ENCODE data around the gene APBB2. TPM values are rescaled to one million over a fixed set of nuclear protein-coding genes. Genes with fewer than 3 reads are reported as not detected.
A peak's percentile ranks its signal among the peaks of the same experiment; 100 is the strongest.

The APBB2 gene
- total RNA-seq = 1 to 10 TPM in 1 of 2 experiments, under 1 TPM in 1; 0.44 to 1.9 TPM
- not detected for polyA plus RNA-seq
- total RNA-seq = 0 to 3.4 (median 0.25) reads per million in 6 experiments

- POLR2A ChIA-PET = no interaction called here
- H3K9me3 Mint-ChIP-seq = peaks cover 0 to 3% (median 0%) of the 10 kb centered on the region in 9 donors
- peak in 5 of 10 donors; percentile 3 to 65 (median 8) for DNase-seq
- peaks cover 8 to 31% (median 27%) of the 10 kb centered on the region in 4 donors for H3K4me1 Mint-ChIP-seq
- peak within 1 kb of the TSS; percentile 62 to 84 (median 74) for H3K4me3 Mint-ChIP-seq
- H3K27me3 Mint-ChIP-seq = peaks cover 28 to 81% (median 54%) of the 10 kb centered on the region in 5 donors
- H3K36me3 Mint-ChIP-seq = peaks cover 0 to 4% (median 3%) of the 10 kb centered on the region in 3 donors
- peak; percentile 42 to 58 for ATAC-seq
- peak within 1 kb of the TSS in 1 of 10 donors; percentile 13 for H3K27ac Mint-ChIP-seq
Observed at GRCh38 chr4:41214136-41214824, at the start of gene APBB2. TSS of gene APBB2 (minus strand) at chr4:41214542. CDS start at chr4:41033254, 181,288 bp downstream.

GRCh38 chr4:41262198-41262597 is 47.9 kb upstream of the APBB2 start:
- Mint-ChIP-seq H3K9me3 (peaks cover 0 to 6% (median 0%) of the 10 kb centered on the region in 9 donors), H3K4me3 (no peak overlapping the region), H3K4me1 (peaks cover 0 to 10% (median 8%) of the 10 kb centered on the region in 4 donors), H3K36me3 (peaks cover 0 to 7% (median 0%) of the 10 kb centered on the region in 3 donors), H3K27me3 (peaks cover 21 to 53% (median 25%) of the 10 kb centered on the region in 5 donors), H3K27ac (no peak overlapping the region)
- DNase-seq (no peak), ATAC-seq (no peak)
- POLR2A ChIA-PET = no interaction called here

GRCh38 chr4:41260116-41260733 is 45.9 kb upstream of the APBB2 start:
- H3K36me3 Mint-ChIP-seq = peaks cover 0 to 14% (median 0%) of the 10 kb centered on the region in 3 donors
- POLR2A ChIA-PET = no interaction called here
- H3K27ac Mint-ChIP-seq = peak overlapping the region in 1 of 10 donors; percentile 18
- ATAC-seq (no peak), DNase-seq (no peak)
- peaks cover 29 to 61% (median 38%) of the 10 kb centered on the region in 5 donors for H3K27me3 Mint-ChIP-seq
- H3K4me1 Mint-ChIP-seq = peaks cover 3 to 14% (median 11%) of the 10 kb centered on the region in 4 donors
- H3K4me3 Mint-ChIP-seq = peak overlapping the region in 1 of 10 donors; percentile 3
- peaks cover 0 to 6% (median 0%) of the 10 kb centered on the region in 9 donors for H3K9me3 Mint-ChIP-seq

GRCh38 chr4:41258783-41259182 is 44.4 kb upstream of the APBB2 start:
- POLR2A ChIA-PET = no interaction called here
- DNase-seq (no peak), ATAC-seq (no peak)
- Mint-ChIP-seq H3K4me3 (peak overlapping the region in 3 of 10 donors; percentile 20 to 75 (median 42)), H3K4me1 (peaks cover 3 to 14% (median 11%) of the 10 kb centered on the region in 4 donors), H3K9me3 (peaks cover 0 to 6% (median 0%) of the 10 kb centered on the region in 9 donors), H3K27ac (no peak overlapping the region), H3K27me3 (peaks cover 31 to 68% (median 42%) of the 10 kb centered on the region in 5 donors), H3K36me3 (peaks cover 0 to 14% (median 0%) of the 10 kb centered on the region in 3 donors)

GRCh38 chr4:41257906-41258305 is 43.6 kb upstream of the APBB2 start:
- no peak for DNase-seq
- Mint-ChIP-seq H3K9me3 (peaks cover 0 to 6% (median 0%) of the 10 kb centered on the region in 9 donors), H3K36me3 (peaks cover 0 to 14% (median 0%) of the 10 kb centered on the region in 3 donors), H3K27ac (no peak overlapping the region), H3K4me3 (peak overlapping the region; percentile 51 to 80 (median 76)), H3K4me1 (peaks cover 3 to 14% (median 11%) of the 10 kb centered on the region in 4 donors), H3K27me3 (peaks cover 25 to 61% (median 47%) of the 10 kb centered on the region in 5 donors)
- no peak for ATAC-seq
- POLR2A ChIA-PET = no interaction called here

GRCh38 chr4:41257257-41257901 is 43.0 kb upstream of the APBB2 start:
- DNase-seq = peak in 2 of 10 donors; percentile 6 to 7
- peak overlapping the region; percentile 51 to 80 (median 76) for H3K4me3 Mint-ChIP-seq
- peaks cover 27 to 61% (median 47%) of the 10 kb centered on the region in 5 donors for H3K27me3 Mint-ChIP-seq
- peaks cover 0 to 6% (median 0%) of the 10 kb centered on the region in 9 donors for H3K9me3 Mint-ChIP-seq
- peaks cover 0 to 14% (median 0%) of the 10 kb centered on the region in 3 donors for H3K36me3 Mint-ChIP-seq
- POLR2A ChIA-PET = no interaction called here
- ATAC-seq = peak; percentile 30
- peaks cover 3 to 14% (median 11%) of the 10 kb centered on the region in 4 donors for H3K4me1 Mint-ChIP-seq
- H3K27ac Mint-ChIP-seq = no peak overlapping the region

- Mint-ChIP-seq H3K27ac (no peak within 1 kb of the TSS), H3K4me1 (peaks cover 3 to 14% (median 11%) of the 10 kb centered on the region in 4 donors), H3K36me3 (peaks cover 0 to 14% (median 0%) of the 10 kb centered on the region in 3 donors), H3K9me3 (peaks cover 0 to 6% (median 0%) of the 10 kb centered on the region in 9 donors), H3K4me3 (peak within 1 kb of the TSS; percentile 61 to 80 (median 76)), H3K27me3 (peaks cover 27 to 58% (median 51%) of the 10 kb centered on the region in 5 donors)
- DNase-seq = no peak
- ATAC-seq = no peak
- POLR2A ChIA-PET = interaction anchor here (0.6 kb wide), 1 partner anchor 9 kb away, joined by 4 read pairs; no protein-coding TSS in a partner anchor
Observed at GRCh38 chr4:41256740-41257256, 42.5 kb upstream of the APBB2 start, which contains the start of gene UCHL1. TSS of gene UCHL1 (plus strand) at chr4:41256928. CDS start at chr4:41256977, 49 bp downstream.

- Mint-ChIP-seq H3K9me3 (peaks cover 0 to 6% (median 0%) of the 10 kb centered on the region in 9 donors), H3K27ac (no peak overlapping the region), H3K4me1 (peaks cover 3 to 14% (median 11%) of the 10 kb centered on the region in 4 donors), H3K36me3 (peaks cover 0 to 14% (median 0%) of the 10 kb centered on the region in 3 donors), H3K27me3 (peaks cover 27 to 53% (median 49%) of the 10 kb centered on the region in 5 donors), H3K4me3 (peak overlapping the region; percentile 14 to 76 (median 57))
- POLR2A ChIA-PET = interaction anchor here (0.6 kb wide), 1 partner anchor 10 kb away, joined by 4 read pairs; no protein-coding TSS in a partner anchor
- ATAC-seq = no peak
- no peak for DNase-seq
Observed at GRCh38 chr4:41256131-41256739, 41.9 kb upstream of the APBB2 start.

- H3K4me1 Mint-ChIP-seq = no peaks in the 10 kb centered on the region
- no peak overlapping the region for H3K4me3 Mint-ChIP-seq
- H3K36me3 Mint-ChIP-seq = peaks cover 0 to 5% (median 0%) of the 10 kb centered on the region in 3 donors
- DNase-seq (no peak), ATAC-seq (no peak)
- H3K27ac Mint-ChIP-seq = no peak overlapping the region
- POLR2A ChIA-PET = no interaction called here
- H3K9me3 Mint-ChIP-seq = peaks cover 0 to 5% (median 2%) of the 10 kb centered on the region in 9 donors
- H3K27me3 Mint-ChIP-seq = peaks cover 12 to 30% (median 21%) of the 10 kb centered on the region in 5 donors
Observed at GRCh38 chr4:41245983-41246382, 31.6 kb upstream of the APBB2 start.

GRCh38 chr4:41241919-41242318 is 27.6 kb upstream of the APBB2 start:
- DNase-seq (no peak), ATAC-seq (no peak)
- Mint-ChIP-seq H3K36me3 (no peaks in the 10 kb centered on the region), H3K4me1 (no peaks in the 10 kb centered on the region), H3K27me3 (peaks cover 6 to 15% (median 13%) of the 10 kb centered on the region in 5 donors), H3K27ac (no peak overlapping the region), H3K4me3 (no peak overlapping the region), H3K9me3 (peaks cover 0 to 4% (median 0%) of the 10 kb centered on the region in 9 donors)
- POLR2A ChIA-PET = no interaction called here

- POLR2A ChIA-PET = no interaction called here
- Mint-ChIP-seq H3K4me1 (no peaks in the 10 kb centered on the region), H3K27me3 (peaks cover 0 to 8% (median 1%) of the 10 kb centered on the region in 5 donors), H3K36me3 (no peaks in the 10 kb centered on the region), H3K4me3 (no peak overlapping the region), H3K27ac (no peak overlapping the region), H3K9me3 (peaks cover 0 to 5% (median 0%) of the 10 kb centered on the region in 9 donors)
- no peak for ATAC-seq
- no peak for DNase-seq
Observed at GRCh38 chr4:41236508-41236907, 22.2 kb upstream of the APBB2 start.
